Kidney glomerular epithelial cell (primary cell): ENCODE measurements around the gene SLC25A21.
"Not testable (repeated sequence)": the region's sequence is repeated elsewhere in the genome, so short reads cannot be mapped to it uniquely, and the experiment has no call there.

Source experiments
- DNase-seq: peaks from one replicate; lab custom pipeline; 2025; lab: John Stamatoyannopoulos, UW

Gene SLC25A21

GRCh38 chr14:37186865-37187264 is 14.5 kb upstream of the SLC25A21 start:
- DNase-seq, result no peak

- DNase-seq, result no peak
Observed at GRCh38 chr14:37185670-37186069, 13.3 kb upstream of the SLC25A21 start.

GRCh38 chr14:37184520-37184919 is 12.1 kb upstream of the SLC25A21 start:
- not testable (repeated sequence) for DNase-seq

- DNase-seq, result no peak
Observed at GRCh38 chr14:37181441-37181840, 9.0 kb upstream of the SLC25A21 start.

GRCh38 chr14:37180886-37181285 is 8.5 kb upstream of the SLC25A21 start:
- DNase-seq, result not testable (repeated sequence)

GRCh38 chr14:37179896-37180502 is 7.6 kb upstream of the SLC25A21 start:
- DNase-seq, result no peak

GRCh38 chr14:37172936-37173614 is 669 bp upstream of the SLC25A21 start:
- no peak for DNase-seq

- DNase-seq, result peak; percentile 65
Observed at GRCh38 chr14:37171678-37172023, 755 bp downstream of the SLC25A21 start.

- DNase-seq, result no peak
Observed at GRCh38 chr14:37170993-37171392, 1.4 kb downstream of the SLC25A21 start.

- DNase-seq, result no peak
Observed at GRCh38 chr14:37170237-37170636, 2.2 kb downstream of the SLC25A21 start.

- DNase-seq, result no peak
Observed at GRCh38 chr14:37168721-37169120, 3.7 kb downstream of the SLC25A21 start.

GRCh38 chr14:37167151-37168047 is 5.0 kb downstream of the SLC25A21 start:
- no peak for DNase-seq

- DNase-seq, result no peak
Observed at GRCh38 chr14:37165794-37166193, 6.6 kb downstream of the SLC25A21 start.

- DNase-seq, result not testable (repeated sequence)
Observed at GRCh38 chr14:37162307-37162706, 10.1 kb downstream of the SLC25A21 start.

- no peak for DNase-seq
Observed at GRCh38 chr14:37157987-37158386, 14.4 kb downstream of the SLC25A21 start.

GRCh38 chr14:37153483-37153882 is 18.9 kb downstream of the SLC25A21 start:
- no peak for DNase-seq

GRCh38 chr14:37153005-37153404 is 19.4 kb downstream of the SLC25A21 start:
- DNase-seq, result no peak

GRCh38 chr14:37150414-37150813 is 22.0 kb downstream of the SLC25A21 start:
- DNase-seq, result peak; percentile 74

- no peak for DNase-seq
Observed at GRCh38 chr14:37147310-37147880, 25.0 kb downstream of the SLC25A21 start.

GRCh38 chr14:37146438-37146837 is 26.0 kb downstream of the SLC25A21 start:
- not testable (repeated sequence) for DNase-seq

GRCh38 chr14:37145395-37145794 is 27.0 kb downstream of the SLC25A21 start:
- DNase-seq, result no peak

- no peak for DNase-seq
Observed at GRCh38 chr14:37144729-37145363, 27.6 kb downstream of the SLC25A21 start.
